ENCODE data around the gene CDH13. TPM values are rescaled to one million over a fixed set of nuclear protein-coding genes. Genes with fewer than 3 reads are reported as not detected.
A peak's percentile ranks its signal among the peaks of the same experiment; 100 is the strongest.

The CDH13 gene
- total RNA-seq, 1 experiment from 2014 or later, result 62.5 TPM

DNA sequence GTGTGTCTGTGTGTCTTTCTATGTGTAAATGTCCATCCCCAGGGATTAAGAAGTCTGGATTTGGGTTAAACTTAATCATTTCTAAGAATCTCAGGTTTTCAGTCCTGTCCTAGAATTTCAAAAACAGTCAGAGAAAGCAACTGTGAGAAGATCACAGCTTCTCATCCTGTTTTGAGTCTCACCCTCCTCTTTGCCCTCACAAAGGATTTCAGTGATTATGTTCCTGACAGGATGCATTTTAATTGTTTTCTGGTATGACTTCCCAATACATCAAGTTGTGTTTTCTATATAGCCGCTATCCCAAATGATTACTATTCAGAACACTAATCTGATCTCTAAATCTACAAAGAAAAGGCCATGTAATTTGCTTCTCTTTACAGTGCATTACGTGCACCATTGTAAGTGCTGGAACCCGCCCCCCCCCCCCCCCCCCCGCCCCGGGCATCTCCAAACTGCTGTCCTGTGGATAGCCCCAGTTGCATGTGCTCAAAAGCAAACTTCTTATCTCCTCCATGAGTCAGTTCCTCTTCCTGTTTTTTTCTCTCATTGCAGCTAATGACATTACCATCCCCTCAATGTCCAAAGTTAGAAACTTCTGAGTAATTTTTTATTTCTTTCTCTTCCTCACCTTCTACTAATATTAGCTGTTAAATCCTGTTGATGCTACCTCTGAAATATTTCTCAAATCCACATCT lies 73.9 kb downstream of the CDH13 start:
- H3K9me3 ChIP-seq (replicated peaks), result no peaks in the 10 kb centered on the region
- no peaks in the 10 kb centered on the region for H3K36me3 ChIP-seq
- H3K27me3 ChIP-seq (replicated peaks), result no peaks in the 10 kb centered on the region
- H3K27ac ChIP-seq, result peak overlapping the region; percentile 85
- no peak overlapping the region for H3K4me3 ChIP-seq
- H3K4me1 ChIP-seq (replicated peaks), result peaks cover 31% of the 10 kb centered on the region
- DNase-seq (ENCODE audit: low read depth in 1 of 2, low spot score in 2 of 2), result peak in 1 of 2 experiments; percentile 50

DNA sequence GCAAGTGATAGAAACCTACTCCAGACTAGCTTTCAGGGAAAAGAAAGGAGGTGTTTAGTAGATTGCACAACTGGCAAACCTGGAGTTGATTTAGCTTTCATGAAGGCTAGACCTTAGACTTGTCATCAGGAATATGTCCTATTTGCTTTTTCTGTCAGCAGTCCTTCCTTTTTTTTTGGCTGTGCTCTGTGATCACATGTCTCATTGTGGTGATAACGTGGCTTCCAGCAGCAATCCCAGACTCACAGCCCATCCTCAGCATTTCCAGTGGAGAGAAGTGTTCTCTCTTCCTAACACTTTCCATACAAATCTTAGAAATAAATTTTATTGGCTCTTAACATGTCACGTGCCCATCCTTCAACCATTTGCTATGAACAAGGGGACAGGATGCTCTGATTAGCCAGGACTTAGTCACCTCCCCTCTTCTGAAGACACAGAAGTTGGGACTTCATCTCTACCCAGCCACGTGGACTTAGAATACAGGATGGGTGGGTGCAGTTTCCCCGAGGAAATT lies 74.7 kb downstream of the CDH13 start:
- H3K27me3 ChIP-seq (replicated peaks), result no peaks in the 10 kb centered on the region
- peak overlapping the region; percentile 81 for H3K27ac ChIP-seq
- H3K4me3 ChIP-seq, result no peak overlapping the region
- H3K36me3 ChIP-seq, result no peaks in the 10 kb centered on the region
- no peak for DNase-seq (ENCODE audit: low read depth in 1 of 2, low spot score in 2 of 2)
- H3K9me3 ChIP-seq (replicated peaks), result no peaks in the 10 kb centered on the region
- H3K4me1 ChIP-seq (replicated peaks), result peaks cover 31% of the 10 kb centered on the region

- no peaks in the 10 kb centered on the region for H3K27me3 ChIP-seq (replicated peaks)
- H3K9me3 ChIP-seq (replicated peaks), result no peaks in the 10 kb centered on the region
- H3K27ac ChIP-seq, result no peak overlapping the region
- peaks cover 31% of the 10 kb centered on the region for H3K4me1 ChIP-seq (replicated peaks)
- H3K4me3 ChIP-seq, result no peak overlapping the region
- H3K36me3 ChIP-seq, result 0 out of 2 replicates have a peak, but pooled peaks cover 5% of the 10 kb centered on the region
- no peak for DNase-seq (ENCODE audit: low read depth in 1 of 2, low spot score in 2 of 2)
Observed at GRCh38 chr16:82703161-82703560, 76.4 kb downstream of the CDH13 start.

- Histone ChIP-seq H3K4me3 (no peak overlapping the region), H3K27me3 (replicated peaks) (no peaks in the 10 kb centered on the region), H3K36me3 (0 out of 2 replicates have a peak, but pooled peaks cover 5% of the 10 kb centered on the region), H3K27ac (no peak overlapping the region), H3K9me3 (replicated peaks) (no peaks in the 10 kb centered on the region), H3K4me1 (replicated peaks) (peaks cover 29% of the 10 kb centered on the region)
- DNase-seq (ENCODE audit: low read depth in 1 of 2, low spot score in 2 of 2), result no peak
Observed at GRCh38 chr16:82703871-82704768, 77.4 kb downstream of the CDH13 start.

- DNase-seq (ENCODE audit: low read depth in 1 of 2, low spot score in 2 of 2), result no peak
- peaks cover 18% of the 10 kb centered on the region for H3K4me1 ChIP-seq (replicated peaks)
Observed at GRCh38 chr16:82709987-82710386, 83.2 kb downstream of the CDH13 start.

GRCh38 chr16:82713778-82714177 lies 87.0 kb downstream of the CDH13 start:
- peak in 1 of 2 experiments; percentile 54 for DNase-seq (ENCODE audit: low read depth in 1 of 2, low spot score in 2 of 2)
- Histone ChIP-seq H3K27me3 (replicated peaks) (no peaks in the 10 kb centered on the region), H3K36me3 (no peaks in the 10 kb centered on the region), H3K27ac (no peak overlapping the region), H3K4me1 (replicated peaks) (peaks cover 18% of the 10 kb centered on the region), H3K4me3 (no peak overlapping the region), H3K9me3 (replicated peaks) (no peaks in the 10 kb centered on the region)

More at GRCh38 chr16:82709987-82710386, 83.2 kb downstream of the CDH13 start:
- no peak overlapping the region for H3K27ac ChIP-seq
- H3K4me3 ChIP-seq, result no peak overlapping the region
- no peaks in the 10 kb centered on the region for H3K9me3 ChIP-seq (replicated peaks)
- 0 out of 2 replicates have a peak, but pooled peaks cover 5% of the 10 kb centered on the region for H3K36me3 ChIP-seq
- no peaks in the 10 kb centered on the region for H3K27me3 ChIP-seq (replicated peaks)

GRCh38 chr16:82715160-82715559 lies 88.4 kb downstream of the CDH13 start:
- Histone ChIP-seq H3K9me3 (replicated peaks) (no peaks in the 10 kb centered on the region), H3K4me1 (replicated peaks) (peaks cover 21% of the 10 kb centered on the region), H3K36me3 (no peaks in the 10 kb centered on the region), H3K27me3 (replicated peaks) (no peaks in the 10 kb centered on the region), H3K27ac (no peak overlapping the region), H3K4me3 (no peak overlapping the region)
- no peak for DNase-seq (ENCODE audit: low read depth in 1 of 2, low spot score in 2 of 2)

GRCh38 chr16:82715833-82716232 lies 89.1 kb downstream of the CDH13 start:
- Histone ChIP-seq H3K27me3 (replicated peaks) (no peaks in the 10 kb centered on the region), H3K27ac (no peak overlapping the region), H3K4me1 (replicated peaks) (peaks cover 26% of the 10 kb centered on the region), H3K36me3 (no peaks in the 10 kb centered on the region), H3K4me3 (no peak overlapping the region), H3K9me3 (replicated peaks) (no peaks in the 10 kb centered on the region)
- DNase-seq (ENCODE audit: low read depth in 1 of 2, low spot score in 2 of 2), result no peak

DNA sequence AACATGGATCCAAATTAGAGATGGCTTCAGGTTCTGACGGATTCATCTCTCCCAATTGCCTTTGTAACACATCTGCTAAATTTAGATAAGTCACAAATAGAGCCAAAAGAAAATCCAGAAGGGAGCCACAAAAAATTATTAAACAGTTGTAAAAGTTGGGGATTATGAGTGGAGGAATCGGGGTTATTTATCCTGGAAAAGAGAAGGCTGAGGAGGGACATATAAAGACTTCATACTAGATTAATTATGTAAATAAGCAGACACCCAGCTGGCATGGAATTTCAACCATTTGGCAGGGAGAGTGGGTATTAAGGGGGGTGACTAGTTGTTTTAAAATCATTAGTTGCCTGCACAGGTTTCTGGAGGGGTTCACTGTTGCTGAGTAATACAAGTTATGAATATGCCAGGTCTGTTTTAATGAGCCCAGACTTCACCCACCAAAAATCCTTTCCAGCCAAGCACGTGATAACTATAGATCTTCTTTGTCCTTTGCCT lies 89.6 kb downstream of the CDH13 start:
- peaks cover 30% of the 10 kb centered on the region for H3K4me1 ChIP-seq (replicated peaks)
- H3K27ac ChIP-seq, result no peak overlapping the region
- H3K36me3 ChIP-seq, result no peaks in the 10 kb centered on the region
- H3K27me3 ChIP-seq (replicated peaks), result no peaks in the 10 kb centered on the region
- no peaks in the 10 kb centered on the region for H3K9me3 ChIP-seq (replicated peaks)
- no peak for DNase-seq (ENCODE audit: low read depth in 1 of 2, low spot score in 2 of 2)
- H3K4me3 ChIP-seq, result no peak overlapping the region

- Histone ChIP-seq H3K4me1 (replicated peaks) (peaks cover 12% of the 10 kb centered on the region), H3K27me3 (replicated peaks) (no peaks in the 10 kb centered on the region)
Observed at GRCh38 chr16:82720414-82720813, 93.6 kb downstream of the CDH13 start.

DNA sequence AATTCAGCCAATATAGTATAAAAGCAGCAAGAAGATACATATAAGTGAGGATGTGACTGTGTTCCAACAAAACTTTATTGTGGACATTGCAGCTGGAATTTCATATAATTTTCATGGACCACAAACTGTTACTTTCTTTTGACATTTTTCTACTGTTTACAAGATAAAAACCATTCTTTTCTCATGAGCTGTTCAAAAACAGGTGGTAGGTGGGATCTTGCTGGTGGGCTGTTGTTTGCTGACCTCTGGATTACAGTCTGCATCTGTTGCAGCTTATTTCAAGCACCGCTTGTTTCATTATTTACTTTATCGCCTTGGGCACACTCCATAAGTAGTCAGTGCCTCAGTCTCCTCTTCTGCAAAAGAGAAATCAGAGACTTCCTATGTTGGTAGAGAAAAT lies 99.5 kb downstream of the CDH13 start:
- Histone ChIP-seq H3K27me3 (replicated peaks) (no peaks in the 10 kb centered on the region), H3K4me1 (replicated peaks) (no peaks in the 10 kb centered on the region; the same call in none of the 2 replicates), H3K9me3 (replicated peaks) (no peaks in the 10 kb centered on the region; the same call in 1 of the 2 replicates), H3K4me3 (no peak overlapping the region), H3K36me3 (peaks cover 23% of the 10 kb centered on the region; the same call in 1 of the 2 replicates), H3K27ac (no peak overlapping the region)
- no peak for DNase-seq (ENCODE audit: low read depth in 1 of 2, low spot score in 2 of 2)

More at GRCh38 chr16:82720414-82720813, 93.6 kb downstream of the CDH13 start:
- Histone ChIP-seq H3K9me3 (replicated peaks) (no peaks in the 10 kb centered on the region), H3K4me3 (no peak overlapping the region), H3K27ac (peak overlapping the region; percentile 54; the same call in 1 of the 2 replicates), H3K36me3 (no peaks in the 10 kb centered on the region)
- DNase-seq (ENCODE audit: low read depth in 1 of 2, low spot score in 2 of 2), result peak; percentile 52 to 63

DNA sequence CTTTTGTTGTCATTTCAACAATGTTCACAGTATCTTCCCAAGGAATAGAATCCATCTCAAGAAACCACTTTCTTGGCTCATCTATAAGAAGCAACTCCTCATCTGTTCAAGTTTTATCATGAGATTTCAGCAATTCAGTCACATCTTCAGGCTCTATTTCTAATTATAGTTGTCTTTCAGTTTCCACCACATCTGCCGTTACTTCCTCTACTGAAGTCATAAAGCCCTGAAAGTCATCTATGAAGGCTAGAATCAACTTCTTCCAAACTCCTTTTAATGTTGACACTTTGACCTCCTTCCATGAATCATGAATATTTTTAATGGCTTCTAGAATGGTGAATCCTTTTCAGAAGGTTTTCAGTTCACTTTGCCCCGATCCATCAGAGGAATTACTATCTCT lies 102.1 kb downstream of the CDH13 start:
- Histone ChIP-seq H3K27ac (no peak overlapping the region), H3K27me3 (replicated peaks) (no peaks in the 10 kb centered on the region), H3K36me3 (peaks cover 23% of the 10 kb centered on the region; the same call in 1 of the 2 replicates), H3K4me1 (replicated peaks) (no peaks in the 10 kb centered on the region; the same call in 1 of the 2 replicates), H3K9me3 (replicated peaks) (no peaks in the 10 kb centered on the region; the same call in 1 of the 2 replicates), H3K4me3 (no peak overlapping the region)
- no peak for DNase-seq (ENCODE audit: low read depth in 1 of 2, low spot score in 2 of 2)

GRCh38 chr16:82730901-82731300 lies 104.1 kb downstream of the CDH13 start:
- Histone ChIP-seq H3K4me1 (replicated peaks) (peaks cover 16% of the 10 kb centered on the region), H3K27me3 (replicated peaks) (no peaks in the 10 kb centered on the region), H3K9me3 (replicated peaks) (no peaks in the 10 kb centered on the region; the same call in 1 of the 2 replicates), H3K36me3 (peaks cover 23% of the 10 kb centered on the region; the same call in 1 of the 2 replicates), H3K4me3 (no peak overlapping the region), H3K27ac (no peak overlapping the region)
- DNase-seq (ENCODE audit: low read depth in 1 of 2, low spot score in 2 of 2), result no peak

Data from SJSA1 (cell line).